Renal pelvis (tissue), 12 donors: ENCODE data around the gene OR10J4. TPM values are rescaled to one million over a fixed set of nuclear protein-coding genes. Genes with fewer than 3 reads are reported as not detected.
"Not testable (repeated sequence)": the region's sequence is repeated elsewhere in the genome, so short reads cannot be mapped to it uniquely, and the experiment has no call there.

ENCODE experiments used
- DNase-seq: peaks from one replicate; pipeline ENCODE4 v3.0.0-alpha.2; 2013
- long read RNA-seq, 16 experiments: transcript quantifications; one replicate each; lab custom pipeline, GENCODE V29; 2026
- polyA plus RNA-seq, 3 donors: library from polyadenylated mRNA; unstranded; fragments of 120-200 nt; gene quantifications; one replicate each; pipeline ENCODE4 v1.2.1, GENCODE V29; 2013; ENCODE audit not compliant: insufficient read length in 3 of 3

The OR10J4 gene
- polyA plus RNA-seq: not detected
- long read RNA-seq, donor 1: 0 reads
- long read RNA-seq, donor 2: 0 reads
- long read RNA-seq, donor 3: 0 reads
- long read RNA-seq, donor 4: 0 reads
- long read RNA-seq, donor 5, partial matches to known transcripts: 0 of 1 reads
- long read RNA-seq, donor 5, other reads (novel, unspliced or antisense): 0 of 1 reads
- long read RNA-seq, donor 6: 0 reads
- long read RNA-seq, donor 7: 0 reads
- long read RNA-seq, donor 8: 0 reads
- long read RNA-seq, donor 9: 0 reads
- long read RNA-seq, donor 10: 0 reads
- long read RNA-seq, donor 11: 0 reads
- long read RNA-seq, donor 12: 0 reads
- long read RNA-seq, donor 13: 0 reads
- long read RNA-seq, donor 14: 0 reads
- long read RNA-seq, donor 15: 0 reads
- long read RNA-seq, donor 16: 0 reads

GRCh38 chr1:159431904-159432303, at the start of gene OR10J4:
TSS of gene OR10J4 (plus strand) at chr1:159432204.
- DNase-seq: no peak

GRCh38 chr1:159406821-159407220, 25.2 kb upstream of the OR10J4 start:
- no peak for DNase-seq

GRCh38 chr1:159408862-159409400, 23.1 kb upstream of the OR10J4 start:
- no peak for DNase-seq

- no peak for DNase-seq
Measured at GRCh38 chr1:159421821-159422220, 10.2 kb upstream of the OR10J4 start.

GRCh38 chr1:159428536-159428935, 3.5 kb upstream of the OR10J4 start:
- DNase-seq: no peak

GRCh38 chr1:159429074-159429861, 2.7 kb upstream of the OR10J4 start:
- DNase-seq: no peak

- DNase-seq: no peak
Measured at GRCh38 chr1:159430985-159431384, 1.0 kb upstream of the OR10J4 start.

- DNase-seq: no peak
Measured at GRCh38 chr1:159436469-159436868, 4.5 kb downstream of the OR10J4 start.

GRCh38 chr1:159439422-159439821, 7.4 kb downstream of the OR10J4 start, which contains the start of gene OR10J1:
TSS of gene OR10J1 (plus strand) at chr1:159439722. CDS start at chr1:159439792, 70 bp downstream.
- no peak for DNase-seq

- DNase-seq: no peak
Measured at GRCh38 chr1:159441360-159441759, 9.4 kb downstream of the OR10J4 start.

GRCh38 chr1:159442428-159442827, 10.4 kb downstream of the OR10J4 start:
- DNase-seq: no peak

GRCh38 chr1:159443066-159443750, 11.2 kb downstream of the OR10J4 start:
- DNase-seq: no peak

- peak; percentile 24 for DNase-seq
Measured at GRCh38 chr1:159444511-159444910, 12.5 kb downstream of the OR10J4 start.

GRCh38 chr1:159448181-159448580, 16.2 kb downstream of the OR10J4 start:
- no peak for DNase-seq

- DNase-seq: not testable (repeated sequence)
Measured at GRCh38 chr1:159449605-159450004, 17.6 kb downstream of the OR10J4 start.

GRCh38 chr1:159459551-159459950, 27.5 kb downstream of the OR10J4 start:
- DNase-seq: no peak

GRCh38 chr1:159465191-159465603, 33.2 kb downstream of the OR10J4 start:
- no peak for DNase-seq

GRCh38 chr1:159468321-159468720, 36.3 kb downstream of the OR10J4 start:
- no peak for DNase-seq

- no peak for DNase-seq
Measured at GRCh38 chr1:159469921-159470533, 38.0 kb downstream of the OR10J4 start.

GRCh38 chr1:159473335-159473734, 41.3 kb downstream of the OR10J4 start:
- DNase-seq: no peak

- no peak for DNase-seq
Measured at GRCh38 chr1:159474926-159475325, 42.9 kb downstream of the OR10J4 start.
